T-helper 2 cell (primary cell): ENCODE results near the gene TMEM141.

Experiments used
- DNase-seq, 5 experiments: peaks; one replicate each; pipeline versions ENCODE4 v3.0.0 to v3.0.0-alpha.2; 2012 to 2022

Gene TMEM141

DNA sequence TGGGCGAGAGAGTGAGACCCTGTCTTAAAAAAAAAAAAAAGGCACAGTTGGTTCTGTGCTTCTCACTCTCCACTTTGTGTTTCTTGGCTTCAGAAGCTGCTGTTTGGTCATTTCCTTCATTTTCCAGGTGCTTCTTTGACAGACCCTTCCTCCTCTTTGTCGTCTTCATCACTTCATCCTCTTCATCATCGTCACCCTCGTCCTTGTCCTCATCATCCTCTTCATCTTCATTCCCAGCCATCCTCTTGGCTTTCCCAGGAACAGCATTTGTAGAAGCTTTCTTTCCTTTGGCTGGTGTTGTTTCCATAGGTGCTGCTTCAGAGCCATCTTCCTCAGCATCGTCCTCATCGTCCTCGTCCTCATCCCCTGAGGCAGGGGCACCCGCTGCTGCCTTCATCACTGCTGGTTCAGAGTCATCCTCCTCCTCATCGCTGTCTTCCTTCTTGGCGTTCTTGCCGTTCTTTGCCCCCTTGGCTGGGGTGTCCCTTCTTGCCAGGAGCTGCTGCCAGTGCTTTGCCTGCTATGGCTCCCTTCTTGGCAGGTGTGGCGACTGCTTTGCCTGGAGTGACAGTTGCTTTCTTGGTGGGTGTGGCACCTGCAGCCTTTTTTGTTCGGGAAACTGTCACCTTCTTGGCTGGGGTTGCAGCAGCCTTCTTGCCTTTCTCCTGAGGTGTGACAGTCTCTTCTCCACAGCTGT lies 23.7 kb downstream of the TMEM141 start:
- DNase-seq: no peak

DNA sequence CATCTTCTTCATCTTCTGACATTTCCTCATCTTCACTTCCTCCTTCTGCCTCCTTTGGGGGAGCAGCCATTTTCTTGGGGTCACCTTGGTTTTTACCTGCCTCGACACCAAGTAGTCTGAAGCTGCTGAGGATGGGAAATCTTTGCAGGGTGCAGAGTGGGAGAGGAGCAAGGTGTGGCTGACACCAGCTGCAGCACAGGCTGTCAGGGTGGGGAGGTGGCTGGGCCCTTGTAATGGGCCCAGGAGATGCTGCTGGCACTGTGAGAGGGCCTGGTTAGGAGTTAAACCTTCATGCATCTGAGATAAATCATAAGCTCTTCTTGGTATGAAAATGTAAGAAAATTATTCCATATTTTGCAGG lies 24.3 kb downstream of the TMEM141 start:
- DNase-seq: no peak

DNA sequence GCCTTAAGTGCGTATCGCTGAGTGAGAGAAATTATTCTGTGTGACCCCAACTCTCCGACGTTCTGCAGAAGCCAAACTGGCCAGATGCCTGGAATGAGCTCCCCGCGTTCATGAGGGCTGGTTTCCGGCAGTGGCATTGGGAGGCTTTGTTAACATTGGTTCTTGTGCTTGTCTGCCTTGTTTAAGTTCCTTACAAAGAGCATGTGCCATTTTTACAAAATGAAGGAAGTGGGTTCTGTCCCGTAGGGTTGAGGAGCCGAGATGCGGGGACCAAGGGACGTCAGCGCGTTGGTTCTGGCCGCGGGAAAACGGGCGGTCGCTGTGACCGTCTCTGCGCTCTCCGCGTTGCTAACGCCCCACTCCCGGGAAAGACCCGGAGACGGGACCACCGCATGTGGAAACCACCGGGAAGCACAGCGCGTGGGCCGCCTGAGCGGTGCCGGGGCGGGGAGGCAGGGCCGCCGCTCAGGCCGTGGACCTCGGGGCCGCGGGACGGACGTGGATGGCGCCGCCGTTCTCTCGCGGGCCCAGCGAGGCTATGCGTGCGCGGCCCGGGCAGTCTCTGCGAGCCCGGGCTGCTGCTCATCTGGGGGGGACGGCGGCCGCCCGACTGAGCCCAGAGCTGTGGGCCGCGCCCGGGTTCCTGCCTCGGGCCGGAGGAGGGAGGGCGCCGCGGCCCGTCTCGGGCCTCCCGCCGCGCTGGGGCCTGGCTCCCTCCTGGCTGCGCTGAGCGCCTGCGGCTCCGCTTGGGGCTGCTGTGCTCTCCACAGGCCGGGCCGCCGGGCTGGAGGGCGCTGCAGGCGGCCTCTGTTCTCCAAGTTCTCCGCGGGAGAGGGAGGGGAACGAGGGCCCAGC lies 30.1 kb downstream of the TMEM141 start:
- DNase-seq: no peak

DNA sequence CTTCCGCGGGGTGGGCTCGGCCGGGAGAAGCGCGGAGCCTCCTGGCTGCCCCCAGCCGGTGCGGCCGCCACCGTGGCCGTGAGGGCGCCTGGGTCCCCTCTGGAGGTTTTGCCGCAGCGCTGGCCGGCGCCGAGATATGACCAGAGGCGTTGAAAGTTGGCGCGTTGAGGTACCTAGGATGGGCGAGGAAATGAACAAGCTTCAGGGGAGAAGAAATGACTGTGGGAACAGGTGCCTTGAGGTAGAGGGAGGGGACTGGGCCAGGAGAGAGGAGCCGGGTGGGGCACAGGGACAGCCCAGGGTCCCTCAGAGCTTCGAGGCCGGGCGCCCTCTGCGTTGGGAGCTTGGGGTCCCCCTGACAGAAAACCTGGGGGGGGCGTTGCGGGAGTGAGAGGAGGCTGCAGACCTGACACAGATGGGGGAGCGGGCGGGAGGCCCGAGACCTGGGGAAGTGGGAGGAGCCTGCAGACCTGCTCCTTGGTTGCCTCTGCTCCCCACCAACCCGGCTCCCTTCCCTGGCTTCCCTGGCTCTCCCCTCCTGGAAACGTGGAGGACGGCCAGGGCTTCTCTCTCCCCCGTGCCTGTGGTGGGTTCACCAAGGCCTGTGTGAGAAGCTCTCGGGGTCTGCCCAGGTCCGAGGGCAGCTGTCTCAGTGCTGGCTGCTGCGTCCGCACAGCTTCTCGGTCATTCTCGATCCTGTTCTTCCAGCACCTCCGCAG lies 30.8 kb downstream of the TMEM141 start:
- DNase-seq: no peak

DNA sequence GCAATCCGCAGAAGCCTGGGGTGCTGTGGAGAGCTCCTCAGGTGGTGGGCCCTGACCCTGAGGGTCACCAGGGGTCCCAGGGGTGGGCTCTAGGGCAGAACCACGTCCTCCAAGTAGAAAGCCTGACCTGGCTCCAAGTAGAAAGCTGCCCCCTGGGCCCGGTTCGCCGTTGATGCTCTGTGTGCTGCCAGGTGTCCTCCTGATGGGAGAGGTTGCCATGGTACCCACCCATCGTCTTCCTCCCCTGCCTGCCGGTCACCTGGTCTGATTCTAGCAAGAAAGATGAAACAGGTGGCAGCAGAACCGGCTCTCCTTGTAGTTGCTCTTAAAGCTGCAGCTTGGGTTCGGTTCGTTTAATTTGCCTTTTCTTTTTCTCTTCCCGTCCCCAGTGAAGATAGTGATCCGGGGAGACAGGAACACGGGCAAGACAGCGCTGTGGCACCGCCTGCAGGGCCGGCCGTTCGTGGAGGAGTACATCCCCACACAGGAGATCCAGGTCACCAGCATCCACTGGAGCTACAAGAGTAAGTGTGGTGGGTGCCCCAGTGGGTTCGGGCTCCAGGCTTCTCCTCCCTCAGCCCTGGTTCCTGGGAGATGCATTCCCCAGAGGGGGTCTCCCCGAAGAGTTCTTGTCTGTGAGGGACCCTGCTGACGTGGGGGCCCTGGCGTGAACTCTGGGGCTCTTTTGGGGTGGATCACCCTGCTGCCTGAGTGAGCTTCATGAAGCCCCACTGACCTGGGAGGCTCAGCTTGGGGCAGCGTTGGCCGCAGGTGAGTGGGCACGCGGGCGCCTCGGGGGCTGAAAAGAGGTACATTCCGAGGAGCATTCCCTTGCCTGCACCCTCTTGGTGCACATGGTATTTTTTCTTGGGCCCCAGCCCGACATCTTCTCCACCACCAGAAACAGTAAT lies 32.2 kb downstream of the TMEM141 start:
- DNase-seq: no peak

DNA sequence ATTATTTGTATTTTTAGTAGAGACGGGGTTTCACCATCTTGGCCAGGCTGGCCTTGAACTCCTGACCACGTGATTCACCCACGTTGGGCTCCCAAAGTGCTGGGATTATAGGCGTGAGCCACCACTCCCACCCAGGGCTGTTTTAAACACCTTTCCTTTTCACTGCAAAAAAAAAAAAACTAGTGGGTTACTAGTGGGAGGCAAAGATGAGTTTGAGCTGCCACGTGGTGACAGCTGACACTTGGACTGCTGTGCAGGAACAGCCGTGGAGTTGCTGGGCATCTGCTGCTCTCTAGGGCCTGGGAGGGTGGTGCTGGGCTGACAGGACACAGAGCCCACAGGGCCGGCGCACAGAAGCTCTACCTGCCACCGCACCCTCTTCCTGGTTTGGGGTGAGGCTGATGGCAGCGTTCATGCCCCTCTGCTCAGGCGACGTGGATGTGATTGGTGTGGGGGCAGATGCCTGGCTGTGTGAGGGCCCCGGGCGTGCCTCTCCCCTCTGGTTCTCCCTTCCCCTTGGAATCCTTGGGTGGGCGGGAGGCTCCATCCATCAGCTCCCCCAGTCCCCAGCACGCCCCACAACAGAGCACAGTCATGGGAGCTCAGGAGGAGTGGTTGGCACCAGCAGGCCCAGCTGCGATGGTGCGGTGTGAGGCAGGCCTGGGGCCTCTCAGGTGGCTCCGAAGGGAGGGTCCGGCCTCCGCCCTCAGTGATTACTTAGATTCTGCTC lies 33.5 kb downstream of the TMEM141 start:
- no peak for DNase-seq

DNA sequence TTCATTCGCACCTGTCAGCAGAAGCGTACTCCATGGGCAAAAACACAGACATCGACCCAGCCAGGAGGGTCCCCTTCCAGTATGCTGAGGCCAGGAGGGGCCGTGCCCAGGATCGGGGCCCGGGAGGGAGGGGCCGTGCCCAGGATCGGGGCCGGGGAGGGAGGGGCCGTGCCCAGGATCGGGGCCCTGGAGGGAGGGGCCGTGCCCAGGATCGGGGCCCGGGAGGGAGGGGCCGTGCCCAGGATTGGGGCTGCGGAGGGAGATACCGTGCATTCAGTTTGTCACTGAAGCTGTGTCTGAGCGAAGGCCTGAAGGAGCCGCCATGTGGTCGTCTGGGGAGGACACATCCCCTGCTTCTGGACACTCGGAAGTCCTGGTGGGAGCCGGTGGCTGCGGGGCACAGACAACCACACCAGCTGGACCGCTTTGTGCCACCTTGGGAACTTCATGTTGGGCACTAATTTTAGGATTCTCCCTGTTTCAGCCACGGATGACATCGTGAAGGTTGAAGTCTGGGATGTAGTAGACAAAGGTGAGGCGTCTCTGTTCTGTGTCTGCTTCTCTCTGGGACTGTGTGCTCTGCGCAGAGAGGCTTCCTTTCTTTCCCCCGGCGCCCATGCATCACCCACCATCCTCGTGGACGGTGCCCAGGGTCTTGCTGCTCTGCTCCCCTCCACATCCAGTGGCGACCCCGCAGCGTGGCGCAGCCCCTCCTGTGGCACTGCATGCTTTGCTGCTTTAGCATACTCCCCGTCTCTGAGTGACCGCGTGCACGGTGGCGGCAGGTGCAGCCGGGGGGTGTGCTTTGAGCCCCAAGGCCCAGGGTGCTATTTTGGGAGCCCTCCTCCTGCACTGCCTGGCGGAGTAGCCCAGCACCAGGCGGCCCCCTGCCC lies 34.4 kb downstream of the TMEM141 start:
- no peak for DNase-seq

DNA sequence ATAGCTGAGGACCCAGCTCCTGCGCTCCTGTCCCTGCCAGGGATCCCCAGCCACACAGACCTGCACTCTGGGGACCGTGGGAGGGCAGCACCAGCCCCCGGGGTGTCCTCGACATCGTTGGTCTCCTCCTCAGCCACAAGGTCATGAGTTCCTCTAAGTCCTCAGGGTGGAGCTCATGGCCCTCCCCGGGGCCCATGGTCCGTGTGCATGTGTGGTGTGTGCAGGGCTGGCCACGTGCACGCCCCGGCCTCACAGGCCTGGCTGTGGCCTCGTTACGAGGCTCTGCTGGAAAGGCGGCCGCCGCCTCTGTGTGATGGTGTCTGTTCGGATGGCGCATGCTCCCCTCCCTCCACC lies 35.0 kb downstream of the TMEM141 start:
- no peak for DNase-seq

DNA sequence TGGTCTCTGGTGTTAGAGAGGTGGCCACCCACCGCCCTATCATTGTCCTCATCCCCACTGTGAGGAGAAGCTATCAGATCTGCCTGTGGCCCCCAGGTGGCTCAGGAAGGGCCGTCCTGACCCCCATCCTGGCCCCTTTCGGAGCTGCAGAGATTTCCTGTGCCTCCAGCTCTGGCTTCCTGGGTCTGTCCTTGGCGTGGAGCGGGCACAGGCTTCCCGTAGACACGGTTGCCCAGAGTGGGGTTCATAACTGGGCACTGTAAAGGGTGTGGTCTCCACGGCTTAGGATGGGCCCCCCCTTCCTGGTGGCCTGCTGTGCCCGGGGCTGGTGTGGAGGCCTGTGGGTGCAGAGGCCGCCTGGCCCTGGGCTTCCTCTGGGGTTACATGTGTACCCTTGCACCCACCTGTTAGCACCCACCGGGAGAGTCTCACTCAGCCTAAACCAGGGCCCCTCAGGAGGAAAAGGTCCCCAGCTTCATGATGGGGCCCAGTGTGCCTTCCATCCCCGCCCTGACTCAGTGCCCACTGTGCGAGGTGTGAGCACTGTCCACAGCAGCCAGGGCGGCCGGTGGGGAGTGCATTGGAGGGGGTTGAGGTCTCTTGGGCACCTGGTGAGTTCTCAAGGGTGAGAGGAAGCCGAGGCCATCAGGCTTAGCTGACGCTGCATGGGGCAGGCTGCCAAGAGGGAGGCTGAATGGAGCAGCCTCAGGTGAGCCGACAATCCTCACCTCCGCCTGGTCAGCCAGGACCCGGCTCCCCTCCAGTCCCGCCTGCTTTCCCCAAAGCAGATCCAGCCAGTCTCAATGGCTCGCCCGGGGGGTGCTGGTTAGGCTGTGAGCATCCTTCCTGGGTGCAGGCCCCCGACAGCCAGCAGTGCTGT lies 35.8 kb downstream of the TMEM141 start:
- DNase-seq: no peak

DNA sequence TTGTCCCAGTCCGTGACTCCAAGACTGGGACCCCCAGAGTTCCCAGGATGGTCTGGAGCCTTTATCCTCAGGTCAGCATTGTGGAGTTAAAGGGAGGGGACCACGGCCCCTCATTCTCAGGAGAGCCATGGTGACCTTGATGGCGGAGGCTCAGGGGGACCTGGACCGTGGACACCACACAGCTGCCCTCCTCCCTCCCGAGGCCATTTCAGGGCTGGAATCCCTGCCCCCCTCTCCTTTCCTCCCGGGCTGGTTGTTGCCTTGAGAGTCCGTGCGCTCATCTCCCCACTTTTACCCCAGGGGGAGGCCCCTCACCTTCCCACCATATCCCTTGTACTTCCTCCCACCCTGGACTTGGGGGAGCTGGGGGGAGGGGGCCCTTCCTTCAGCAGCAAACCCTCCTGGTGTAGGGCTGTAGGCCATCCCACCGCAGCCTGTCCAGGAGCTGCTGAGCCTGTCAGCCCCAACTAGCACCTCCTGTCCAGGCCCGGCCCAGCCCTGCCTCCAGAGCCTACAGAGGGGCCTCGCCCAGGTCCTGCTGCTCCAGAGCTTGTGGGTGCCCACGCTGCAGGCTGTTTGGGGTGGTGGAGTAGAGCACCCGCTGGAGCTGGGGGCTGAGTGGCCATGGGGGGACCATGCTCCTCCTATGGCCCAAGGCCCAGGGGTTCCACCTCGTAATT lies 36.8 kb downstream of the TMEM141 start:
- DNase-seq: no peak

DNA sequence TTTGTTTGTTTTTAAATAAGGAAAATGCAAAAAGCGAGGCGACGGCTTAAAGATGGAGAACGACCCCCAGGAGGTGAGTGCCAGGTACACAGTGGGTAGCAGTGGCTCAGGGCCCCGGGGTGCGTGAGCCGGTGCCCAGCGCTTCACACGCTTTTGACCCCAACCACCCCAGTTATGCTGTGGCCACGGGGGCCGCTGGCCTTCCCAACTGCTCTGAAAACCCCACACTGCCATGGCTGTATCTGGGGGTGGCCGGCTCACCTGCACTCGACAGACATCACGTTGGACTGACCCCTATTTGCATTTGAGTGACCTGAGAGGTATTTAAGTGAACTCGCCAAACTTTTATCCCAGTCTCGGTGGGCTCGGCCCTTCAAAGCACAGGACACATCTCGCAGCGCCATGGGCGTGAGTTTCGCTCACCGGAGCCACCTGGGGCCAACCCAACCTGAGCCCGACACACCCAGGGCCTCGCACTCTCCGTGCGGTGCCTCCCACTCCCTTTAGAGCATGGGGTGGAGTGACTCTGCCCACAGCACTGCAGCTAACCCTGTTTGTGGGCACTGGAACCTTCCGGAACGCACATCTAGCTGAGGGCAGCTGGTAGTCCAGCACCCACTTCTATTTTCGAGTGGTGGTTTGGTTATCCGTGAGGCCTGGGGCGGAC lies 37.5 kb downstream of the TMEM141 start:
- no peak for DNase-seq

DNA sequence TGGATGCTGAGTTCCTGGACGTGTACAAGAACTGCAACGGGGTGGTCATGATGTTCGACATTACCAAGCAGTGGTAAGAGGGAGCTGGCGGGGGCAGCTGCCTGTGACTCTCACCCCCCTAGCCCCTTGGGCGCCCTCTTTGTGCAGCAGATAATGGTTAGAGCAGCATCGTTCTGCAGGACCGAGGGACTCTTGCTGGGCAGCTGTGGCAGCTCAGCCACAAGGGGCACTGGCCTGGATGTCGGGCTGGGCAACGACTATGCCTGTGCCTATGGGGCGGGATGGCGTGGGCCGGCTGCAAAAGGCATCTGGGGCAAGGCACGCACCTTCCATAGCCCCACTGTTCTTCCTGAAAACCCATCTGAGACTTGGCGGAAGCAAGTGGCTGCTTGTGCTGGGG lies 38.3 kb downstream of the TMEM141 start:
- no peak for DNase-seq

DNA sequence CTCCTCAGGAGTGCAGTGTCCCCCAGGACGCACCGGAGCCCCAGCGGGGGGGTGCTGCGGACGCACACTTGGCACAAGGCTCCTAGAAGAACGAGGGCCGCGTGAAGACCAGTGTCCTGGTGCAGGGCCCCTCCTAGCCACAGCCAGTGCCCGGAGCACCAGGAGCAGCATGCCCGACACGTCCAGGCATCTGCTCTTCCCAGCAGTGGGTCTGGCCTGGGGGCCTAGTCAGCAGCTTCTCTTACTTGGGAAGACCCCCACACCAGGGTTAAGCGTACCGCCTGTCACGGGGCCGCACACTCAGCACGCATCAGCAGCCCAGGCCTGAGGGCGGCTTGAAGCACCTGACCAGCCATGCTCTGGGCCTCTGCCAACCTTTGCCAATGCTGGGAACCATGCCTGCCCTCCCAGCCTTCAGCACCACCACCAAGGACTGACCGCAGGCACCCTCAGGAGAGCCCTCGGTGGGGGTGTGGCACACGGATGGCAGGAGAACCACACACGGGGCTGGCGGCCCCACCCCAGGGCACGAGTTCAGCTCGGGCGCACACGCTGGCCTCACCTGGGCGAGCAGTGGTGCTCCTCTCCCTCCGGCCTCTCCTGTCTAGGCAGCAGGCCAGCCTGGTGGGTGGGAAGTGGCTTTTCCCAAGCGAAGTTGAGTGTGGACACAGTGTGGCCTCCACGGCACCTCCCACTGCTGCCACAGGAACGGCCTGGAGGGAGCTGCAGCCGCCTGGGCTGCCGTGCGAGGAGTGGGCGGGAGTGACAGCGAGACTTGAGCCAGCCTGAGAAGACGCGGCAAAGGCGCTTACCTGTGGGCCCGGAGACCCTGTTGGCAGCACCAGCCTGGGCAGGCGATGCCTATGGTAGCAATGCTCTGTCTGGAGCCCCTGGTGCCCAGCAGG lies 39.1 kb downstream of the TMEM141 start:
- no peak for DNase-seq

DNA sequence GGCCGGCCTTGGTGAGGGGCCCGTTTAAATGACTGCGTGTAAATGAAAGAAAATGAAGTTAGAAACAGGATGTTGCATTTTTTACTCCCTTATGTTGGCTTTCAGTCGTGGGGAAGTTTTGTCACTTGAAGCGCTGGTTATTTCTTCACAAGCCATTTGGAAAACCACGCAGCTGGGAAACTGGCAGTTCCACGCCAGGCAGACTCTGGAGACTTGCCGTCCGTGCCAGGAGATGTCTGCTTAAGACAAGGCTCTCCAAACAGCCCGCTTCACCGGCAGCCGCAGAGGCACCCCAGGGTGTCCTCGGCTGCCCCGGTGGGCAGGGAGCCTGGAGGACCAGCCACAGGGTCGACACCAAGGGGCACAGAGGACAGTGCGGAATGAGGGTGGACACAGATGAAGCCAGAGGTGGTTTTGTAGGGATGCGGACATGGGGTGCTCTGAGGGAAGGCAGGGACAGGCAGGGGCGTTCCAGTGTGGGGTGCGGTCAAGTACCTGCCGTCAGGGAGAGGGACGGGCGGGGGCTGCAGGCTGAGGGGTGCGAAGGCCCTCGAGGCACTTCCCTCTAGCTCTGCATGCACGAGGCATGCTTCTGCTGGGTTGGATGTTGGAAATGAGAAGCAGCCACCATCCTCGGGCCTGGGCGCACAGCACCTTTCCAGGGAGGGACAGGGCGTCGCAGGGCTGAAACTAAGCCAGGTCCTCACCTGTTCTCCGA lies 40.0 kb downstream of the TMEM141 start:
- no peak for DNase-seq

DNA sequence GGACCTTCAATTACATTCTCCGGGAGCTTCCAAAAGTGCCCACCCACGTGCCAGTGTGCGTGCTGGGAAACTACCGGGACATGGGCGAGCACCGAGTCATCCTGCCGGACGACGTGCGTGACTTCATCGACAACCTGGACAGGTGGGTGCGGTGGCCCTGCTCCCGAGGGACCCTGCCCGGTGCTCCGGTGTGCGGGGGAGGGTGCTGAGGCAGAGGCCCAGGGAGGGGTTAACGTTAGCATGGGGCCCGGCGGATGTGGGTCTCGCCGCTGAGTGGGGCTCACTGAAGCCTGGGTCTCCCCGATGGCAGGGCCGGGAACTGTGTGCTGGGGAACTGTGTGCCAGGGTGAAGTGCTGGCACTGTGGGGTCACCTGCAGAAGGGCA lies 40.6 kb downstream of the TMEM141 start:
- DNase-seq: no peak

DNA sequence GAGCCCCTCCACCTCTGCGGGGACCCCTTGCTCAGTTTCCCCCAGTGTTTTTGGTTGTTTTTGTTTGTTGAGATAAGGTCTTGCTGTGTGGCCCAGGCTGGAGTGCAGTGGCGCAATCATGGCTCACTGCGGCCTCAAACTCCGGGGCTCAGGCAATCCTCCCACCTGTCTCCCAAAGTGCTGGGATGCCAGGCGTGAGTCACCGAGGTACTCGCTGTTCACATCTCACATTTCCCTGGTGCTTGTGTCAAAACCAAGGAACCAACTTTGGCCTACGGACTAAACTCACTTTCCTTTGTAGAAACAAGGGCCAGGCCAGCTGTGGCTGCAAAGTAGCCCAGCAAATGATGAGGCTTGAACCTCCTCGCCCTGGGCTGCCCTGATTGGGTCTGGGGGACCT lies 41.4 kb downstream of the TMEM141 start:
- DNase-seq: no peak
